Omental fat pad (tissue), 4 donors: ENCODE measurements around the gene MRGPRF. TPM values are rescaled to one million over a fixed set of nuclear protein-coding genes. Genes with fewer than 3 reads are reported as not detected.

Experiments
- ATAC-seq: fragments of 150-250 bp; one replicate; pipeline ENCODE4 v1.9.1; 2016; ENCODE audit warnings: mild to moderate bottlenecking, moderate library complexity; ENCODE audit not compliant: low FRiP score
- DNase-seq: peaks from one replicate; pipeline ENCODE4 v3.0.0-alpha.2; 2019; ENCODE audit warnings: low spot score
- total RNA-seq, 4 donors: library from RNA; depleted of rRNA; stranded (reverse); fragments of >200 nt; gene quantifications; one replicate each; pipeline ENCODE4 v1.1.0, GENCODE V29; 2016
- TF ChIP-seq, protein P1 (sequence below), 3 donors: fragments of 450-650 bp; IDR thresholded peaks; one replicate each; pipeline ENCODE4 v1.5.1; 2016 to 2017; ENCODE audit warnings: antibody characterized with exemption in 3 of 3, mild to moderate bottlenecking in 3 of 3, moderate library complexity in 2 of 3

Gene MRGPRF
- total RNA-seq, 4 donors from 2014 or later = 27.8 to 59.4 (median 54.5) TPM

- DNase-seq (no peak), ATAC-seq (no peak)
- TF ChIP-seq, protein P1, sequence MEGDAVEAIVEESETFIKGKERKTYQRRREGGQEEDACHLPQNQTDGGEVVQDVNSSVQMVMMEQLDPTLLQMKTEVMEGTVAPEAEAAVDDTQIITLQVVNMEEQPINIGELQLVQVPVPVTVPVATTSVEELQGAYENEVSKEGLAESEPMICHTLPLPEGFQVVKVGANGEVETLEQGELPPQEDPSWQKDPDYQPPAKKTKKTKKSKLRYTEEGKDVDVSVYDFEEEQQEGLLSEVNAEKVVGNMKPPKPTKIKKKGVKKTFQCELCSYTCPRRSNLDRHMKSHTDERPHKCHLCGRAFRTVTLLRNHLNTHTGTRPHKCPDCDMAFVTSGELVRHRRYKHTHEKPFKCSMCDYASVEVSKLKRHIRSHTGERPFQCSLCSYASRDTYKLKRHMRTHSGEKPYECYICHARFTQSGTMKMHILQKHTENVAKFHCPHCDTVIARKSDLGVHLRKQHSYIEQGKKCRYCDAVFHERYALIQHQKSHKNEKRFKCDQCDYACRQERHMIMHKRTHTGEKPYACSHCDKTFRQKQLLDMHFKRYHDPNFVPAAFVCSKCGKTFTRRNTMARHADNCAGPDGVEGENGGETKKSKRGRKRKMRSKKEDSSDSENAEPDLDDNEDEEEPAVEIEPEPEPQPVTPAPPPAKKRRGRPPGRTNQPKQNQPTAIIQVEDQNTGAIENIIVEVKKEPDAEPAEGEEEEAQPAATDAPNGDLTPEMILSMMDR (IDR thresholded peaks at IDR 0.05) = no peak
These were observed 7.8 kb downstream of the MRGPRF start for GRCh38 chr11:69005183-69005630.

- TF ChIP-seq, protein P1 (IDR thresholded peaks at IDR 0.05) = no peak
- no peak for ATAC-seq
- no peak for DNase-seq
These were observed 8.4 kb downstream of the MRGPRF start for GRCh38 chr11:69004411-69005182.

DNA sequence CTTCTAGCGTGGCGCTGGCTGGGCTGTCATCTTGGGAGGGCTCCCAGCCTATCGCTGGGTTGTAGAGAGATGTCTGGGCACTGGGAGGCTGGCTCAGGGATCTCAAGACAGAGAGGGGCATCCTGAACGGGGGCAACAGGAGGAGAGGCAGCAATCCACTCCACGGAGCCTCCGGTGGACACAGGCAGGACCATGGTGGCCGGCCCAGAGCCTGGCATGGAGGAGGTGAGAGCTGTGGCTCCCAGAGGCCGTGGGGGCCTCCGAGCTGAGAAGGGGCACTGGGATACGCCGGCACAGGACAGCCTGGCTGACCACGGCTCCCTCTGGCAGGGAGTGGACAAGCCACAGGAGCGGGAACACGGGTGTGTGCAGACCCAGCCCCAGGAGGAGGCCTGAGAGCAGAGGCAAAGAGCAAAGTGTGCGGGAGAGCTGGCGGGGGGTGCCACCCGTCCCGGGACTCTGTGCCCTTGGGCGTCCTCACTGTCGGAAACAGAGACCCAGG lies 9.1 kb downstream of the MRGPRF start:
- DNase-seq = no peak
- ATAC-seq = no peak
- TF ChIP-seq, protein P1 (IDR thresholded peaks at IDR 0.05) = no peak

- TF ChIP-seq, protein P1 (IDR thresholded peaks at IDR 0.05) = no peak
- ATAC-seq (no peak), DNase-seq (peak; percentile 19)
These were observed 9.7 kb downstream of the MRGPRF start for GRCh38 chr11:69003301-69003865.

GRCh38 chr11:69002570-69003231 lies 10.3 kb downstream of the MRGPRF start:
- DNase-seq (peak; percentile 21), ATAC-seq (no peak)
- TF ChIP-seq, protein P1 (IDR thresholded peaks at IDR 0.05) = no peak

DNA sequence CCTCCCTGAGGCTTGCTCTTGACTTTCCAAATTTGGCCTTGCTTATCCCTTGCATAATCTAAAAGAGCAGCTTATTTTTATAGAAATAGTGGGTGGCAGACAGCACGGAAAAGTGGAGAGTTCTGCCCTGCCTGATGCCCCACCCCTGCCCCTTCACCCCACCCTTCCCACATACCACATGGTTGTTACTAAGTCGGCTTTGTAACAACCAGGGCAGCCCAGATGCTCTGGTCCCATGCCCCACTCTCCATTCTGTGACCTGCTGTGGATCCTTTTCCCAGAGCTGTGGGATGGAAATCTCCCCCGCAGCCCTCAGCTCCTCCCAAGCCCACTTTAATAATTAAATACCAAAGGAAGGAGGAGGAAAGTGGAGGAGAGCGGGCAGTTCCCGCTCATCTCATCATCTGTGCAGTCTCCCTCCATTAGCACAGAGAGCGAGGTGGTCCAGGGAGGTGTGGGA lies 10.9 kb downstream of the MRGPRF start:
- ATAC-seq (peak; percentile 26), DNase-seq (peak; percentile 22)
- TF ChIP-seq, protein P1 (IDR thresholded peaks at IDR 0.05) = no peak
